KMS-11 (cell line): ENCODE results near the gene ENDOG.

Source experiments
- H2AFZ ChIP-seq: fragments of 200-600 bp; sonication (generic); 2 replicates; pipeline ENCODE4 v1.6.1; 2016; ENCODE audit warnings: antibody characterized with exemption, mixed run types, low read depth
- H3K27ac ChIP-seq: fragments of 200-600 bp; sonication (generic); 2 replicates; pipeline ENCODE4 v1.6.1; 2016; ENCODE audit warnings: mild to moderate bottlenecking, mixed run types
- H3K27me3 ChIP-seq: fragments of 200-600 bp; sonication (generic); 2 replicates; pipeline ENCODE4 v1.6.1; 2017; ENCODE audit warnings: mild to moderate bottlenecking, low read depth, mixed run types, moderate library complexity; ENCODE audit not compliant: insufficient read depth
- H3K36me3 ChIP-seq: fragments of 200-600 bp; sonication (generic); 2 replicates; pipeline ENCODE4 v1.6.1; 2017; ENCODE audit warnings: mild to moderate bottlenecking, mixed run types; ENCODE audit not compliant: insufficient read depth
- H3K4me1 ChIP-seq: fragments of 200-600 bp; sonication (generic); 2 replicates; pipeline ENCODE4 v1.6.1; 2016; ENCODE audit warnings: mild to moderate bottlenecking, low read depth, mixed run types; ENCODE audit not compliant: poor library complexity, severe bottlenecking
- H3K4me2 ChIP-seq: fragments of 200-600 bp; sonication (generic); 2 replicates; pipeline ENCODE4 v1.7.0; 2016; ENCODE audit warnings: mild to moderate bottlenecking, mixed run types
- H3K4me3 ChIP-seq: fragments of 200-600 bp; sonication (generic); IDR thresholded peaks from 2 replicates; pipeline ENCODE4 v1.6.1; 2017; ENCODE audit warnings: low read depth, low read length, mixed read lengths; ENCODE audit not compliant: insufficient read depth
- H3K79me2 ChIP-seq: fragments of 200-600 bp; sonication (generic); 2 replicates; pipeline ENCODE4 v1.6.1; 2016; ENCODE audit warnings: low read depth, mixed run types; ENCODE audit not compliant: insufficient read depth
- H3K9ac ChIP-seq: fragments of 200-600 bp; sonication (generic); 2 replicates; pipeline ENCODE4 v1.6.1; 2016; ENCODE audit warnings: mild to moderate bottlenecking, mixed run types
- H4K20me1 ChIP-seq: fragments of 200-600 bp; sonication (generic); 2 replicates; pipeline ENCODE4 v1.6.1; 2016; ENCODE audit warnings: mild to moderate bottlenecking, mixed run types; ENCODE audit not compliant: insufficient read depth
- TF ChIP-seq, protein P1 (sequence below): fragments of 200-600 bp; sonication (generic); conservative IDR thresholded peaks from 2 replicates; pipeline ENCODE4 v1.6.1; 2017; ENCODE audit warnings: low read depth, mild to moderate bottlenecking, antibody characterized with exemption, low read length, moderate library complexity, mixed read lengths

Gene ENDOG

DNA sequence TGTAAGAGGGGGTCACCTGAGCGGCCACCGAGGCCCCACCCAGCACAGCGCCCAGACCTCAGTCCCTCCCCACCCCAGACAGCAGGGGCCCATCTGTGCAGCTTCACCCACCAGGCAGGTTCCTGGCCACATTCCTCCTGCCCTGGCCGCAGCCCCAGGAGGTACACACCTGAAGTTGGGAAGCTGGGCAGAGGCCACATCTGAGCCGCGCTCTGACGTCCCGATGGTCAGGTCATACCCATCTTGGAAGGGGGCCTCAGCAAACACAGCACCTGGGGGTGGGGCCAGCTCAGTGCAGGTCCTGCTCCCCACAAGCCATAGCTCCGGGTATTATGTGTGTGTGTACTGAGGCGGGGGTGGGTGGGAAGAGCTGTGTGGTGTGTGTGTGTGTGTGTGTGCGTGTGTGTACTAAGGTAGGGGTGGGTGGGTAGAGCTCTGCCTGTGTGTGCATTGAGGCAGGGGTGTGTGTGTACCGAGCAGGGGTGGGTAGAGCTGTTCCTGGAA is 5.7 kb downstream of the ENDOG start:
- TF ChIP-seq, protein P1, sequence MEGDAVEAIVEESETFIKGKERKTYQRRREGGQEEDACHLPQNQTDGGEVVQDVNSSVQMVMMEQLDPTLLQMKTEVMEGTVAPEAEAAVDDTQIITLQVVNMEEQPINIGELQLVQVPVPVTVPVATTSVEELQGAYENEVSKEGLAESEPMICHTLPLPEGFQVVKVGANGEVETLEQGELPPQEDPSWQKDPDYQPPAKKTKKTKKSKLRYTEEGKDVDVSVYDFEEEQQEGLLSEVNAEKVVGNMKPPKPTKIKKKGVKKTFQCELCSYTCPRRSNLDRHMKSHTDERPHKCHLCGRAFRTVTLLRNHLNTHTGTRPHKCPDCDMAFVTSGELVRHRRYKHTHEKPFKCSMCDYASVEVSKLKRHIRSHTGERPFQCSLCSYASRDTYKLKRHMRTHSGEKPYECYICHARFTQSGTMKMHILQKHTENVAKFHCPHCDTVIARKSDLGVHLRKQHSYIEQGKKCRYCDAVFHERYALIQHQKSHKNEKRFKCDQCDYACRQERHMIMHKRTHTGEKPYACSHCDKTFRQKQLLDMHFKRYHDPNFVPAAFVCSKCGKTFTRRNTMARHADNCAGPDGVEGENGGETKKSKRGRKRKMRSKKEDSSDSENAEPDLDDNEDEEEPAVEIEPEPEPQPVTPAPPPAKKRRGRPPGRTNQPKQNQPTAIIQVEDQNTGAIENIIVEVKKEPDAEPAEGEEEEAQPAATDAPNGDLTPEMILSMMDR, result no peak
- no peak overlapping the region for H3K27ac ChIP-seq

DNA sequence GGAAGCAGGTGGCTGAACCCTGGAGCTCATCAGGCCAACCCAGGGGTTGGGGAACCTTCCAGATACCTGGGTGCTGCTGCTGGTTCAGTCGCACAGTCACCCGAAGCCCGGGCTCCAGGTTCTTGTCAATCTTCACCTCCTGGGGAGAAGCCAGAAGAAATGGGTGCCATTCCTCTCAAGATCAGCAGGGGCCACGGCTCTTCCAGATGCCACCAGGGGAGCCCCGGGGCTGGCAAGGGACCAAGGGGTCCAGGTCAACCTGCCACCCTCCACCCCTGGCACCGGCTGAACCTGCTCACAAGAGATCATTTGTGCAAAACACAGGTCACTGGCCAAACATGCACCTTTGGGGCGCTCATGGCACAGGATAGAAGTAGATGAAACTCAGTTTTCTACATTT is 6.6 kb downstream of the ENDOG start:
- H3K4me1 ChIP-seq, result no peaks in the 10 kb centered on the region
- no peaks in the 10 kb centered on the region for H3K27me3 ChIP-seq
- no peak overlapping the region for H3K27ac ChIP-seq
- no peak overlapping the region for H3K4me2 ChIP-seq
- H4K20me1 ChIP-seq, result no peaks in the 10 kb centered on the region
- TF ChIP-seq, protein P1, result no peak
- no peak overlapping the region for H2AFZ ChIP-seq
- H3K79me2 ChIP-seq, result peaks cover 19% of the 10 kb centered on the region
- no peak overlapping the region for H3K4me3 ChIP-seq
- H3K9ac ChIP-seq, result no peak overlapping the region
- no peaks in the 10 kb centered on the region; the same call in 1 of the 2 replicates for H3K36me3 ChIP-seq

More for the DNA sequence above, 5.7 kb downstream of the ENDOG start:
- H3K9ac ChIP-seq, result no peak overlapping the region
- H2AFZ ChIP-seq, result no peak overlapping the region
- no peaks in the 10 kb centered on the region for H4K20me1 ChIP-seq
- peaks cover 14% of the 10 kb centered on the region for H3K79me2 ChIP-seq
- no peak overlapping the region for H3K4me3 ChIP-seq
- no peaks in the 10 kb centered on the region for H3K27me3 ChIP-seq
- peaks cover 8% of the 10 kb centered on the region for H3K4me1 ChIP-seq
- no peak overlapping the region for H3K4me2 ChIP-seq
- no peaks in the 10 kb centered on the region; the same call in 1 of the 2 replicates for H3K36me3 ChIP-seq

DNA sequence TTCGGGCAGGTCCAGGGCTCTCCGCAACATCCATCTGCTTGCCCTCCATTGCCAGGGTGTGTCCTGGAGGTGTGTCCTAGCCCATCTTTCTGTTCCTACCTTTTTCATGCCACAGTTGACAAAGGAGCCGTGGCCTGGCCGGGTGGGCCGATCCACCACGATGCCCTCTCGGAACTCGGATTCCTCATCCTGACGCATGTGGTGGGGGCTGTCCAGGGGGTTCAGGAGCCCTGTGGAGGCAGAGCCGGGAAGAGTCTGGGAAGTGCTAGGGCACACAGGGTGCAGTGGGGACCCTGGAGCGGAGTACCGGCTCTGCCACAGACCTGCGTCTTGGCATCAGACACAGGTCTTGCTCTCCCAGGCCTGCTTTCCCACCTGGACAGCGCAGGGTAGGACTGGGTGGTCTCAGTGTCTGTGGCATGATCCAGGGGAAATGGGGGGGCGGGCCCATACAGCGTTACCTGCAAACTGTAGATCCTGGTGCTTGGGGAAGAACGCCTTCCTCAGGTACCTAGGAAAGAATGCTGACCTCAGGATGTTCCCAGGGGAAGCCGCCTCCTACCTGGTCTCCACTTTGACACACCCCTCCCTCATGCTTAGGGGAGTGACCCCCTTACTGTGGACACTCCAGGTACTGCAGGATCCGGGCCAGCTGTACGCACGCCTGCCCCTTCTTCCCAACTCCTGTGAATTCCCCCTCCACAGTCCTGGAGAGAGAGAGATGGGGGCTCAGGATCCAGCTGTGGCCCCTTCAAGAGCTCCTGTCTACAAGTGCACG is 7.8 kb downstream of the ENDOG start:
- TF ChIP-seq, protein P1, result no peak
- H3K27me3 ChIP-seq, result no peaks in the 10 kb centered on the region
- no peak overlapping the region for H3K27ac ChIP-seq
- no peaks in the 10 kb centered on the region; the same call in 1 of the 2 replicates for H3K36me3 ChIP-seq
- no peak overlapping the region for H3K4me3 ChIP-seq
- no peaks in the 10 kb centered on the region for H4K20me1 ChIP-seq
- H3K9ac ChIP-seq, result no peak overlapping the region
- H2AFZ ChIP-seq, result no peak overlapping the region
- no peaks in the 10 kb centered on the region for H3K4me1 ChIP-seq
- H3K79me2 ChIP-seq, result peaks cover 19% of the 10 kb centered on the region
- no peak overlapping the region for H3K4me2 ChIP-seq

DNA sequence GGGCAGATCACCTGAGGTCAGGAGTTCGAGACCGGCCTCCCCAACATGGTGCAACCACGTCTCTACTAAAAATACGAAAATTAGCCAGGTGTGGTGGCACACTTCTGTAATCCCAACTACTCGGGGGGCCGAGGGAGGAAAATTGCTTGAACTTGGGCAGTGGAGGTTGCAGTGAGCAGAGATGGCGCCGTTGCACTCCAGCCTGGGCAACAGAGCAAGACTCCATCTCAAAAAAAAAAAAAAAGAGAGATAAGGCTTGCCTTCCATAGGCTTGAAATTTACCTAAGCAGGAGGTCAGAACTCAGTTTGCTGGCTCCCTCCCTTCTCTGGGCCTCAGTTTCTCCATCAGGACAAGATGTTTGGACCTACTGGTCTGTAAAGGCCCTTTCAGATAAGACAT is 10.0 kb downstream of the ENDOG start:
- H3K36me3 ChIP-seq, result no peaks in the 10 kb centered on the region; the same call in 1 of the 2 replicates
- H4K20me1 ChIP-seq, result no peaks in the 10 kb centered on the region
- no peak overlapping the region for H3K4me3 ChIP-seq
- H3K4me1 ChIP-seq, result no peaks in the 10 kb centered on the region
- H3K27ac ChIP-seq, result no peak overlapping the region
- H3K27me3 ChIP-seq, result no peaks in the 10 kb centered on the region
- peak overlapping the region; percentile 56 for H3K4me2 ChIP-seq
- H3K79me2 ChIP-seq, result peaks cover 19% of the 10 kb centered on the region
- H2AFZ ChIP-seq, result no peak overlapping the region
- TF ChIP-seq, protein P1, result no peak
- H3K9ac ChIP-seq, result no peak overlapping the region
